ENCODE results near the gene TMEM87A.

The TMEM87A gene

DNA sequence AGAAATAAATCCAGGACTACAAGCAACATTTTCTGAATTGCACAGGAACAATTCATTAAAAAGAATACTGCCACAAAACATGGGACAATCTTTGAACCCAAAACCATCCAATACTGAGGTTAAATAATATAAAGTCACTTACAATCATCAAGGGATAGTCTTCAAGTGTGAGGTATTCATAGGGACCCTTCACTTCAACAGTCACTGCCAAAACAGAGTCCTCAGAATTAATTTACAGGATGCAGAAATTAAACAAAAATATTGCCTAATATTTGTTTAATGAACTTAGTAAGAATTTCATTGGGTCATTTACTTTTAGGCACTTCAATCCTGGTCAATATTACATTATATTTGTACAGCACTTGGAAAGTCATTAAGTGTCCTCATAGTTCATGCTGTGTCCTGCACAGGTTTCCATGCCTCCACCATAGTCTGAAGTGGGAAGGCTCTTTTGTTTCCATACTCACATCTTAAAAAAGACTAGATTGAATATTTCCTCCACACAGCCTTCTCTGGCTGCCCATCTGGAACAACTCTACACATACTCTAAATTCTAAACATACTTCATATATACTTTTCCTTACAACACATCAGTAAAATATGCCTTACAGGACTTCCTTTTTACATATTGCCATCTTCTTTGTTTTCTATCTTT, 33.6 kb downstream of the TMEM87A start:
- Histone ChIP-seq H3K9me3 (ENCODE audit: control insufficient read depth, insufficient read depth, low read depth, low read length) (no peaks in the 10 kb centered on the region), H3K4me1 (ENCODE audit: control insufficient read depth, insufficient read depth, low read length) (no peaks in the 10 kb centered on the region), H3K36me3 (ENCODE audit: control insufficient read depth in 2 of 2, insufficient read depth in 1 of 2, low read length in 2 of 2) (peaks cover 13 to 33% of the 10 kb centered on the region in 2 experiments), H3K27ac (ENCODE audit: extremely low read depth, low read depth, low read length) (no peak overlapping the region), H3K4me3 (ENCODE audit: low read depth, low read length) (no peak overlapping the region)
- POLR2A ChIA-PET, result no interaction called here
- CTCF ChIA-PET, result no interaction called here
- TF ChIP-seq, protein P1, sequence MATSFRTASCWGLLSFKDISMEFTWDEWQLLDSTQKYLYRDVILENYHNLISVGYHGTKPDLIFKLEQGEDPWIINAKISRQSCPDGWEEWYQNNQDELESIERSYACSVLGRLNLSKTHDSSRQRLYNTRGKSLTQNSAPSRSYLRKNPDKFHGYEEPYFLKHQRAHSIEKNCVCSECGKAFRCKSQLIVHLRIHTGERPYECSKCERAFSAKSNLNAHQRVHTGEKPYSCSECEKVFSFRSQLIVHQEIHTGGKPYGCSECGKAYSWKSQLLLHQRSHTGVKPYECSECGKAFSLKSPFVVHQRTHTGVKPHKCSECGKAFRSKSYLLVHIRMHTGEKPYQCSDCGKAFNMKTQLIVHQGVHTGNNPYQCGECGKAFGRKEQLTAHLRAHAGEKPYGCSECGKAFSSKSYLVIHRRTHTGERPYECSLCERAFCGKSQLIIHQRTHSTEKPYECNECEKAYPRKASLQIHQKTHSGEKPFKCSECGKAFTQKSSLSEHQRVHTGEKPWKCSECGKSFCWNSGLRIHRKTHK (tag by site-specific recombination; IDR thresholded peaks at IDR 0.05), result no peak
- TF ChIP-seq ZNF202 (tag by site-specific recombination; IDR thresholded peaks at IDR 0.05; ENCODE audit: borderline replicate concordance) (no peak), ZNF426 (tag by site-specific recombination; IDR thresholded peaks at IDR 0.05) (no peak), ZNF16 (tag by site-specific recombination; IDR thresholded peaks at IDR 0.05; ENCODE audit: low read depth) (no peak), KLF7 (tag by site-specific recombination; IDR thresholded peaks at IDR 0.05; ENCODE audit: borderline replicate concordance) (no peak), SP2 (tag by site-specific recombination; IDR thresholded peaks at IDR 0.05) (no peak)

DNA sequence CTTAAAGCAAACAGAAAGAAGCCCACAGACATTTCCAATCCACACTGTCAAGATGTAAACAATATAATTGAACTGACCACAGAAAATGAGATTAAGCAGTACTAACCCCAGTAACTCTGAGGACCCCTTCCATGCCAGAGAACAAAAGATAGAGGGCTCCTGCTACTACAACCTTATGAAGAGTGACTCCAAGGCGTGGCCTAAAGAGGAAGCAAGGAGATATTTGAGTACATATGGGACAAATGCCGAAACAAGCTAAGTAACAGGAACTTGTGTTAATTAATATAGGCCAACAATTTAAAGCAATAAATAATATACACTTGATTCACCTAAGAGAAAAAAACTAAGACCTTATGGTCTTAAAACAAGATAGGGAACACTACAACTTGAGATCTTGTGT, 40.1 kb downstream of the TMEM87A start:
- peaks cover 13 to 49% of the 10 kb centered on the region in 2 experiments for H3K36me3 ChIP-seq (ENCODE audit: control insufficient read depth in 2 of 2, insufficient read depth in 1 of 2, low read length in 2 of 2)
- no peaks in the 10 kb centered on the region for H3K4me1 ChIP-seq (ENCODE audit: control insufficient read depth, insufficient read depth, low read length)
- POLR2A ChIA-PET, result no interaction called here
- H3K9me3 ChIP-seq (ENCODE audit: control insufficient read depth, insufficient read depth, low read depth, low read length), result no peaks in the 10 kb centered on the region
- no peak overlapping the region for H3K27ac ChIP-seq (ENCODE audit: extremely low read depth, low read depth, low read length)
- CTCF ChIA-PET, result no interaction called here
- no peak overlapping the region for H3K4me3 ChIP-seq (ENCODE audit: low read depth, low read length)
- TF ChIP-seq KLF17 (tag by site-specific recombination; IDR thresholded peaks at IDR 0.05), result no peak
- TF ChIP-seq GLIS1 (tag by site-specific recombination; IDR thresholded peaks at IDR 0.05), result no peak
- TF ChIP-seq ZSCAN4 (tag by site-specific recombination; IDR thresholded peaks at IDR 0.05), result no peak
- TF ChIP-seq, protein P2, sequence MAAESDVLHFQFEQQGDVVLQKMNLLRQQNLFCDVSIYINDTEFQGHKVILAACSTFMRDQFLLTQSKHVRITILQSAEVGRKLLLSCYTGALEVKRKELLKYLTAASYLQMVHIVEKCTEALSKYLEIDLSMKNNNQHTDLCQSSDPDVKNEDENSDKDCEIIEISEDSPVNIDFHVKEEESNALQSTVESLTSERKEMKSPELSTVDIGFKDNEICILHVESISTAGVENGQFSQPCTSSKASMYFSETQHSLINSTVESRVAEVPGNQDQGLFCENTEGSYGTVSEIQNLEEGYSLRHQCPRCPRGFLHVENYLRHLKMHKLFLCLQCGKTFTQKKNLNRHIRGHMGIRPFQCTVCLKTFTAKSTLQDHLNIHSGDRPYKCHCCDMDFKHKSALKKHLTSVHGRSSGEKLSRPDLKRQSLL (tag by site-specific recombination; IDR thresholded peaks at IDR 0.05), result no peak
- TF ChIP-seq ZBTB21 (tag by site-specific recombination; IDR thresholded peaks at IDR 0.05), result no peak
- no peak for TF ChIP-seq PBX3 (CRISPR knock-in tag; IDR thresholded peaks at IDR 0.05)
- no peak for TF ChIP-seq KLF8 (tag by site-specific recombination; IDR thresholded peaks at IDR 0.05)
- no peak for TF ChIP-seq ZNF514 (tag by site-specific recombination; IDR thresholded peaks at IDR 0.05)
- no peak for TF ChIP-seq ZNF132 (tag by site-specific recombination; IDR thresholded peaks at IDR 0.05; ENCODE audit: borderline replicate concordance)
- no peak for TF ChIP-seq ZNF274 (IDR thresholded peaks at IDR 0.05; ENCODE audit: low read length)
- TF ChIP-seq ZNF274 (tag by site-specific recombination; IDR thresholded peaks at IDR 0.05; ENCODE audit: borderline replicate concordance), result no peak
- TF ChIP-seq, protein P3, sequence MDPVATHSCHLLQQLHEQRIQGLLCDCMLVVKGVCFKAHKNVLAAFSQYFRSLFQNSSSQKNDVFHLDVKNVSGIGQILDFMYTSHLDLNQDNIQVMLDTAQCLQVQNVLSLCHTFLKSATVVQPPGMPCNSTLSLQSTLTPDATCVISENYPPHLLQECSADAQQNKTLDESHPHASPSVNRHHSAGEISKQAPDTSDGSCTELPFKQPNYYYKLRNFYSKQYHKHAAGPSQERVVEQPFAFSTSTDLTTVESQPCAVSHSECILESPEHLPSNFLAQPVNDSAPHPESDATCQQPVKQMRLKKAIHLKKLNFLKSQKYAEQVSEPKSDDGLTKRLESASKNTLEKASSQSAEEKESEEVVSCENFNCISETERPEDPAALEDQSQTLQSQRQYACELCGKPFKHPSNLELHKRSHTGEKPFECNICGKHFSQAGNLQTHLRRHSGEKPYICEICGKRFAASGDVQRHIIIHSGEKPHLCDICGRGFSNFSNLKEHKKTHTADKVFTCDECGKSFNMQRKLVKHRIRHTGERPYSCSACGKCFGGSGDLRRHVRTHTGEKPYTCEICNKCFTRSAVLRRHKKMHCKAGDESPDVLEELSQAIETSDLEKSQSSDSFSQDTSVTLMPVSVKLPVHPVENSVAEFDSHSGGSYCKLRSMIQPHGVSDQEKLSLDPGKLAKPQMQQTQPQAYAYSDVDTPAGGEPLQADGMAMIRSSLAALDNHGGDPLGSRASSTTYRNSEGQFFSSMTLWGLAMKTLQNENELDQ (tag by site-specific recombination; IDR thresholded peaks at IDR 0.05; ENCODE audit: low read depth), result no peak

Data from HEK293 (cell line).